Measurements from ENCODE around the gene POMGNT1. TPM values are rescaled to one million over a fixed set of nuclear protein-coding genes. Genes with fewer than 3 reads are reported as not detected.
"Not testable (repeated sequence)": the region's sequence is repeated elsewhere in the genome, so short reads cannot be mapped to it uniquely, and the experiment has no call there.

The POMGNT1 gene
- total RNA-seq, 2 experiments from 2014 or later: 27.4 to 28.5 TPM

DNA sequence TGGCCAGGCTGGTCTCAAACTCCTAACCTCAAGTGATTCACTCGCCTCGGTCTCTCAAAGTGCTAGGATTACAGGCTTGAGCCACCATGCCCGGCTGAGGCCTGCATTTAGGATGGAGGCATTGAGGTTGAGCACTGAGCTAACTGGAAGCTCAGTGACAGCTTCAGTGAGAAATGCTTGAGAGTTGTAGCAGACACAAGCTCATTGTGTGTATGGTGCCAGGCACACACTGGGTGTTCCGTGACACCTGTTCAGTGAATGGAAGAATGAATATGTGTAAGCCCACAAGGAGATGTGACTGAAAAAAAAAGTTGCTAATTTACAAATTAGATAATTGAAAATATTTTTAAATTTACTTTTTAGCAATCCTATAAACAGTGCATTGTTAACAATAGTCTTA is 26.7 kb upstream of the POMGNT1 start:
- H3K36me3 Mint-ChIP-seq (ENCODE audit: low read depth): no peaks in the 10 kb centered on the region
- no peak overlapping the region for H3K27ac Mint-ChIP-seq
- DNase-seq: no peak
- peaks cover 7% of the 10 kb centered on the region for H3K4me1 Mint-ChIP-seq
- H3K27me3 Mint-ChIP-seq: no peaks in the 10 kb centered on the region
- no peaks in the 10 kb centered on the region for H3K9me3 Mint-ChIP-seq
- ChIA-PET CTCF (interaction anchor here (0.7 to 3.2 kb wide), 11 partner anchors 9 to 189 kb away, joined by 3 to 36 read pairs (median 12); partner anchors contain the start of genes POMGNT1 and RAD54L), POLR2A (interaction anchor here (1.0 kb wide), 1 partner anchor 22 kb away, joined by 3 read pairs; no protein-coding TSS in a partner anchor)
- no peak overlapping the region for H3K4me3 Mint-ChIP-seq

- Mint-ChIP-seq H3K9me3 (no peaks in the 10 kb centered on the region), H3K36me3 (ENCODE audit: low read depth) (no peaks in the 10 kb centered on the region), H3K27ac (no peak overlapping the region), H3K4me3 (no peak overlapping the region), H3K4me1 (peaks cover 3% of the 10 kb centered on the region), H3K27me3 (no peaks in the 10 kb centered on the region)
- DNase-seq: peak; percentile 70
- CTCF ChIA-PET: interaction anchor here (0.5 to 3.2 kb wide), 39 partner anchors 11 to 623 kb away, joined by 3 to 36 read pairs (median 4); partner anchors contain the start of genes LURAP1, POMGNT1 and RAD54L
- POLR2A ChIA-PET: interaction anchor here (0.6 to 1.3 kb wide), 3 partner anchors 25 to 538 kb away, joined by 3 read pairs; partner anchors contain the start of gene GPBP1L1
These were observed 25.3 kb upstream of the POMGNT1 start for GRCh38 chr1:46223472-46223943.

DNA sequence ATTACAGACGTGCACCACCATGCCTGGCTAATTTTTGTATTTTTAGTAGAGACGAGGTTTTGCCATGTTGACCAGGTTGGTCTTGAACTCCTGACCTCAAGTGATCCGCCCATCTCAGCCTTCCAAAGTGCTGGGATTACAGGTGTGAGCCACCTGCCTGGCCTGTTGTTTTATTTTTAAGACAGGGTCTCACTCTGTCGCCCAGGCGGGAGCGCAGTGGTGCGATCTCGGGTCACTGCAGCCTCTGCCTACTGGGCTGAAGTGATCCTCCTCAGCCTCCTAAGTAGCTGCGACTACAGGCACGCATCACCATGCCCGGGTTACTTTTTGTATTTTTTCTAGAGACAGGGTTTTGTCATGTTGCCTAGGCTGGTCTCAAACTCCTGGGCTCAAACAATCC is 24.8 kb upstream of the POMGNT1 start:
- POLR2A ChIA-PET: interaction anchor here (0.9 to 1.3 kb wide), 2 partner anchors 25 to 537 kb away, joined by 3 read pairs; partner anchors contain the start of gene GPBP1L1
- not testable (repeated sequence) for H3K36me3 Mint-ChIP-seq (ENCODE audit: low read depth)

DNA sequence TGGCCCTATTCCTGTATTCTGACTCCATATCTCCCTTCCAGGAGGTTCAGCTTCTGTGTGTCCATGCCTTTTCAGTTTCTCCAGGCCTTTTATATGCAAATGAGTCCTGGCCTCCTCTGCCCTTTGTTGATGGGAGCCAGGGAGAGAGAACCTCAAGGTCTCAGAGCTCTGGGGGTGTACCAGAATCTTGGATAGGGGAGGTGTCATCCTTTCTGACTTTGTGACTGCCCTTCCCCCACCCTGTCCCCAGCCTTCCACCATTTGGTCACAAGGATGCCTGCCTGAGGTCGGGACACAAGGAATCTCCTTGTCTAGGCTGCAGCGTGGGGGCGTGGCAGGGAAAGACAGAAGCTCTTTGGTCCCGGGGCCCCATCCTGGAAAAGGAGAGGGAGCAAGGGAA is 23.5 kb upstream of the POMGNT1 start:
- Mint-ChIP-seq H3K4me3 (no peak overlapping the region), H3K27ac (no peak overlapping the region), H3K27me3 (peaks cover 4% of the 10 kb centered on the region), H3K36me3 (ENCODE audit: low read depth) (no peaks in the 10 kb centered on the region), H3K9me3 (no peaks in the 10 kb centered on the region), H3K4me1 (peaks cover 2% of the 10 kb centered on the region)
- ChIA-PET POLR2A (no interaction called here), CTCF (interaction anchor here (0.5 to 0.8 kb wide), 3 partner anchors 24 to 127 kb away, joined by 3 to 5 read pairs (median 4); no protein-coding TSS in a partner anchor)
- DNase-seq: no peak

More for the DNA sequence above, 24.8 kb upstream of the POMGNT1 start:
- H3K27ac Mint-ChIP-seq, H3K4me3 Mint-ChIP-seq, DNase-seq, H3K27me3 Mint-ChIP-seq, H3K9me3 Mint-ChIP-seq, H3K4me1 Mint-ChIP-seq: not testable (repeated sequence)
- CTCF ChIA-PET: interaction anchor here (0.7 to 3.2 kb wide), 30 partner anchors 11 to 505 kb away, joined by 3 to 36 read pairs (median 4); partner anchors contain the start of genes LURAP1, POMGNT1 and RAD54L

DNA sequence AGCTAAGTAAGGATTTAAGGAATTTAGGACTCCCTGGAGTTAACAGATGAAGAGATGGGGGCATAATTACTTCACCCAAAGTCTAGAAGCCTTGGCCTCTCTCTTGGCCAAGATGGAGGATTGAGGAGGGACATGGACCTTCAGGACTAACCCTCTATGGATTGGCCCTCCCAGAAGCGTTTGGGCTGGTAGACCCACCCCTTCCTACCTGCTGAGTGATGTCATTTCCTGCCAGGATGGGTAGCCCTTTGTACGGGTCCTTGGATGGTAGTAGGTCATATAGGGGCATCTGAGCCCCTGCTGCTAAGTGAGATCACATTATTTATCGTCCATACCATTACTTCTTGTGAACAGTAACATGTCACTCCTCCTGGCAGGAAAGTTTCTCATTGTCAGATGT is 22.6 kb upstream of the POMGNT1 start:
- H3K9me3 Mint-ChIP-seq: no peaks in the 10 kb centered on the region
- peaks cover 2% of the 10 kb centered on the region for H3K4me1 Mint-ChIP-seq
- H3K27ac Mint-ChIP-seq: no peak overlapping the region
- no peak for DNase-seq
- H3K36me3 Mint-ChIP-seq (ENCODE audit: low read depth): no peaks in the 10 kb centered on the region
- H3K27me3 Mint-ChIP-seq: peaks cover 8% of the 10 kb centered on the region
- POLR2A ChIA-PET: no interaction called here
- CTCF ChIA-PET: interaction anchor here (1.3 to 1.4 kb wide), 2 partner anchors 18 to 39 kb away, joined by 3 to 4 read pairs; partner anchors contain the start of gene LURAP1
- H3K4me3 Mint-ChIP-seq: no peak overlapping the region

DNA sequence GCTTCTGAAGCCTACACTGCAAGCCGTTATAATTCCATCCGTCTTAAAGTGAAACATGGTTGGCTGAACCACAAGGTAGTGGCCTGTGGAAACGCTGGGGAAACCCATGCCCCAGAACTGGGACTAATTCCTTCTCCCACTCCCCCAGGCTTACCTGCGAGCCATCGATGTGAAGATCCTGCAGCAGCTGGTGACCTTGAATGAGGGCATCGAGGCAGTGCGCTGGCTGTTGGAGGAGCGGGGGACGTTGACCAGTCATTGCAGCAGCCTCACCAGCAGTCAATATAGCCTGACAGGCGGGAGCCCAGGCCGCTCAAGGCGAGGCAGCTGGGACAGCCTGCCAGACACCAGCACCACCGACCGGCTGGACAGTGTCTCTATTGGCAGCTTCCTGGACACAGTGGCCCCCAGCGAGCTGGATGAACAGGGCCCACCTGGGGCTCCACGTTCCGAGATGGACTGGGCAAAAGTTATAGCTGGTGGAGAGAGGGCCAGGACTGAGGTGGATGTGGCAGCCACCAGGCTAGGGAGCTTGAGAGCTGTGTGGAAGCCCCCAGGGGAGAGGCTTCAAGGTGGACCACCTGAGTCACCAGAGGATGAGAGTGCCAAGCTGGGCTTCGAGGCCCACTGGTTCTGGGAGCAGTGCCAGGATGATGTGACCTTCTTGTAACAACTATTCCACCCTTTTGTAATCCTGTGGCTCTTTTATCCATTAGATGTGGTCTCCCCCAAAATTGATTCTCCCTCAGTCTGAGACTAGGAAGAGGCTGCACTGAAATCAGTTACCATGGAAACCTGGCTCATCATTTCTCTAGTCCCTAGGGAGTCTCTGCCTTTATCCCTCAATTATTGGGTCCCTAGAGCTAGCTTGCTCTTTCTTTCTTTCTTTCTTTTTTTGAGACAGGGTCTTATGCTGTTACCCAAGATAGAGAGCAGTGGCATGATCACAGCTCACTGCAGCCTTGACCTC is 21.6 kb upstream of the POMGNT1 start:
- peaks cover 2% of the 10 kb centered on the region for H3K4me1 Mint-ChIP-seq
- peaks cover 11% of the 10 kb centered on the region for H3K27me3 Mint-ChIP-seq
- no peak for DNase-seq
- ChIA-PET CTCF (interaction anchor here (0.5 to 1.4 kb wide), 5 partner anchors 17 to 187 kb away, joined by 3 to 4 read pairs (median 3); partner anchors contain the start of gene LURAP1), POLR2A (no interaction called here)
- no peak overlapping the region for H3K4me3 Mint-ChIP-seq
- no peaks in the 10 kb centered on the region for H3K9me3 Mint-ChIP-seq
- H3K27ac Mint-ChIP-seq: no peak overlapping the region
- H3K36me3 Mint-ChIP-seq (ENCODE audit: low read depth): no peaks in the 10 kb centered on the region

DNA sequence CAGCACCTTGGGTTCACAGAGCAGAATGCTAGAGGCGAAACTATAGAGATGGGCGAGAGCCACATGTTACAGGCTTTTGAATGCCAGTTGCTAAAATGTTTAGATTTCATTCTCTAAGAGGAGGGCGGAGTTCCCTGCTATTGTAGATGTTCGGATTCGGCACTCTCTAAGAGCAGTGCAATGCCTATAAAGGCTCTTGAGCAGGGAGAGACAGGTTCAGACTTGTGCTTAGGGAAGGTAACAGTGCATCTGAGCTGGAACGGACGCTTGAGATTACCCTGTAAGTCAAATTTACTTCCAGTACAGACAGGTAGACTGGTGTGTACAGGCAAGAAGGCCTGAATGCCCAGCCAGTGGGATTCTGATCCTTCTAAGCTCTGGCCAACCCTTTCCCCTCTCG is 20.2 kb upstream of the POMGNT1 start:
- Mint-ChIP-seq H3K27me3 (peaks cover 11% of the 10 kb centered on the region), H3K36me3 (ENCODE audit: low read depth) (no peaks in the 10 kb centered on the region), H3K9me3 (no peaks in the 10 kb centered on the region), H3K4me3 (no peak overlapping the region), H3K4me1 (no peaks in the 10 kb centered on the region), H3K27ac (no peak overlapping the region)
- ChIA-PET CTCF (interaction anchor here (1.1 kb wide), 1 partner anchor 19 kb away, joined by 3 read pairs; no protein-coding TSS in a partner anchor), POLR2A (no interaction called here)
- DNase-seq: no peak

- Mint-ChIP-seq H3K27me3 (peaks cover 11% of the 10 kb centered on the region), H3K4me1 (no peaks in the 10 kb centered on the region), H3K9me3 (no peaks in the 10 kb centered on the region), H3K36me3 (ENCODE audit: low read depth) (no peaks in the 10 kb centered on the region), H3K27ac (no peak overlapping the region), H3K4me3 (no peak overlapping the region)
- CTCF ChIA-PET: interaction anchor here (1.1 kb wide), 1 partner anchor 10 kb away, joined by 3 read pairs; no protein-coding TSS in a partner anchor
- DNase-seq: no peak
- POLR2A ChIA-PET: no interaction called here
These were observed 17.3 kb upstream of the POMGNT1 start for GRCh38 chr1:46215504-46215903.

GRCh38 chr1:46211051-46211450 is 12.8 kb upstream of the POMGNT1 start:
- Mint-ChIP-seq H3K27me3 (peaks cover 3% of the 10 kb centered on the region), H3K4me3 (no peak overlapping the region)

GRCh38 chr1:46210561-46210960 is 12.3 kb upstream of the POMGNT1 start:
- Mint-ChIP-seq H3K27ac (no peak overlapping the region), H3K4me1 (no peaks in the 10 kb centered on the region), H3K36me3 (ENCODE audit: low read depth) (no peaks in the 10 kb centered on the region), H3K27me3 (peaks cover 3% of the 10 kb centered on the region), H3K4me3 (no peak overlapping the region), H3K9me3 (no peaks in the 10 kb centered on the region)
- no peak for DNase-seq
- ChIA-PET POLR2A (no interaction called here), CTCF (interaction anchor here (0.9 kb wide), 1 partner anchor 13 kb away, joined by 5 read pairs; no protein-coding TSS in a partner anchor)

More at GRCh38 chr1:46211051-46211450, 12.8 kb upstream of the POMGNT1 start:
- Mint-ChIP-seq H3K36me3 (ENCODE audit: low read depth) (no peaks in the 10 kb centered on the region), H3K27ac (no peak overlapping the region), H3K4me1 (no peaks in the 10 kb centered on the region), H3K9me3 (no peaks in the 10 kb centered on the region)
- no peak for DNase-seq
- CTCF ChIA-PET: no interaction called here
- POLR2A ChIA-PET: no interaction called here

GRCh38 chr1:46206399-46206798 is 8.2 kb upstream of the POMGNT1 start:
- H3K27ac Mint-ChIP-seq: no peak overlapping the region
- no peaks in the 10 kb centered on the region for H3K9me3 Mint-ChIP-seq
- ChIA-PET CTCF (interaction anchor here (1.2 kb wide), 1 partner anchor 17 kb away, joined by 4 read pairs; no protein-coding TSS in a partner anchor), POLR2A (interaction anchor here (1.8 kb wide), 1 partner anchor 8 kb away, joined by 4 read pairs; the partner anchor contains the start of gene POMGNT1)
- no peak for DNase-seq
- peaks cover 2% of the 10 kb centered on the region for H3K27me3 Mint-ChIP-seq
- no peak overlapping the region for H3K4me3 Mint-ChIP-seq
- no peaks in the 10 kb centered on the region for H3K36me3 Mint-ChIP-seq (ENCODE audit: low read depth)
- H3K4me1 Mint-ChIP-seq: peaks cover 7% of the 10 kb centered on the region

DNA sequence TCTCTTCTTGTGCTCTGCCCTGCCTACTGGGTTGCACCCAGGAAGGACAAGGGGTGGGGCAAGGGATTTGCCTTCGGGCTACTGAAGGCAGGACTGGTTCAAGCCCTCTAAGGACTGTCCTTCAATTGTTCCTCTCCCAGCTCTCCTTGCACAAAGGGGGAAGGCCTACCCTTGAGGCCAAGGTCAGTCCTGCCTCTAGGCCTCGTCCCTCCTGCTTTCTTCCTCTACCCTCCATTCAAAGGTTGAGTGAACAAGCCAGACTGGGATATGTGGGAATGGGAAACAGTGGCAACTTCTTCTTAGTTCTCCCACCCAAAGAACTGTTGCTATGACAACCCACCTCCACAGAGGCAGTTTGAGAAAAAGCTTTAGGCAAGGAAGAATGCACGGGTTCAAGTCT is 7.6 kb upstream of the POMGNT1 start:
- Mint-ChIP-seq H3K9me3 (no peaks in the 10 kb centered on the region), H3K4me3 (no peak overlapping the region), H3K27ac (no peak overlapping the region), H3K36me3 (ENCODE audit: low read depth) (no peaks in the 10 kb centered on the region), H3K27me3 (peaks cover 2% of the 10 kb centered on the region), H3K4me1 (peaks cover 7% of the 10 kb centered on the region)
- ChIA-PET CTCF (interaction anchor here (1.2 kb wide), 1 partner anchor 18 kb away, joined by 4 read pairs; no protein-coding TSS in a partner anchor), POLR2A (interaction anchor here (1.8 kb wide), 1 partner anchor 8 kb away, joined by 4 read pairs; the partner anchor contains the start of gene POMGNT1)
- DNase-seq: no peak

DNA sequence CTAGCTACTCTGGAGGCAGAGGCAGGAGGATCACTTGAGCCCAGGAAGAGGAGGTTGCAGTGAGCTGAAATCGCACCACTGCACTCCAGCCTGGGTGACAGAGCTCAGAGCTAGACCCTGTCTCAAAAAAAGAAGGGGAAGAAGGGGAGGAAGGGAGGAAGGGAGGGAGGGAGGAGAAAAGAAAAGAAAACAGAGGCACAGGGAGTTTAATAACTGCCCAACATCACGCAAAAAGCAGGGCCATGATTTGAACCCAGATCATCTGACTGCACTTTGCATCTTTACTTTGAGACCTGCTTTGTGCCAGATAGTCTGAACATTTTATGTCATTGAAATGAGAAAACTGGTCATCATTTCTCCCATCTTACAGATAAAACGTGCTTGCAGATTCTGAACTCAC is 6.9 kb upstream of the POMGNT1 start:
- peaks cover 9% of the 10 kb centered on the region for H3K4me1 Mint-ChIP-seq
- H3K9me3 Mint-ChIP-seq: no peaks in the 10 kb centered on the region
- ChIA-PET CTCF (no interaction called here), POLR2A (no interaction called here)
- H3K36me3 Mint-ChIP-seq (ENCODE audit: low read depth): no peaks in the 10 kb centered on the region
- no peak for DNase-seq
- no peak overlapping the region for H3K27ac Mint-ChIP-seq
- H3K4me3 Mint-ChIP-seq: no peak overlapping the region
- peaks cover 2% of the 10 kb centered on the region for H3K27me3 Mint-ChIP-seq

Measured in activated CD4-positive, alpha-beta memory T cell treated with anti-CD3 and anti-CD28 coated beads, Interleukin-2, amount 10 ng/mL, durations not matched to agents 7 days and 5 days (primary cell).